HT1080 (cell line): ENCODE data around the gene DPP6. TPM values are rescaled to one million over a fixed set of nuclear protein-coding genes. Genes with fewer than 3 reads are reported as not detected.
"Not testable (repeated sequence)": the region's sequence is repeated elsewhere in the genome, so short reads cannot be mapped to it uniquely, and the experiment has no call there.

Experiments used
- DNase-seq: peaks from one replicate; pipeline ENCODE4 v3.0.0-alpha.2; 2015; ENCODE audit warnings: low read depth
- total RNA-seq: library from RNA; depleted of rRNA; stranded (reverse); fragments of >200 nt; shearing (Covaris generic); gene quantifications from 2 replicates; pipeline ENCODE4 v1.2.3, GENCODE V29; 2014

Gene DPP6
- total RNA-seq, 1 experiment from 2014 or later = not detected

DNA sequence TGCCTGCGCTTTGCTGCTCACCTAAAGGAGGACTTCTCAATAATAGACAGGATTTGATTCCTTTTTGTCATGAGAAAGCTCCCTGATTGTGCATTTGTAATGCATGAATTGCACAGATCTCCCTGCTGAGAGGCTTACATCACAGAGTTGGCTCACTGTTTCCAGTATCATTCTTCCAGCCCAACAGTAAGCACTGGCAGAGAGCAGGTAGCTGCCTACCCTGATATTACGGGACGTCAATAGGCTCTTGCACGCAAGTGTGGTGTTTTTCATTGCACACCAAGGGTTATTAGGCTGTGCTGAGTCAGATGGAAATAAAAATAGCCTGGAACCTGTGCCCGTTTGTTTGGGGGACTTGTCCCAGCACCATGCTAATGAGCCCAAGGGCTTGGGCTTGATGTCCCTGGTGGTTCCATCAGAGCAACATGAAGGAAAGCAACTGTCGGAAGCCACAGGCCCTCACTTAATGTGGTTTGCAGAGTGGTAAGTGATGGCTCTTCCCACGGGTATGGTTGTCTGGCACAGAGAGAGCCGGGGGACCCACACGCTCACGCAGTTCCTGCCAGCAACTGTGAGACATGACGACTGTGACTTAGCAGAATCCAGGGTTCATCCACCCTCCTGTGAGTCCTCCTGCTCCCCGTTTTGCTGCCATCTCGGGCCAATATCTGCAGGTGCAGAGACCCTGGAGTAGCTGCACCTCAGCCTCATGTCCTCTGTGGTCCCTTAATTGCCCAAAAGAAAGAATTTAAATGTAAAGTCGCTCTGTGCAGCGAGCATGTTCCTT lies 20.4 kb downstream of the DPP6 start:
- not testable (repeated sequence) for DNase-seq

DNA sequence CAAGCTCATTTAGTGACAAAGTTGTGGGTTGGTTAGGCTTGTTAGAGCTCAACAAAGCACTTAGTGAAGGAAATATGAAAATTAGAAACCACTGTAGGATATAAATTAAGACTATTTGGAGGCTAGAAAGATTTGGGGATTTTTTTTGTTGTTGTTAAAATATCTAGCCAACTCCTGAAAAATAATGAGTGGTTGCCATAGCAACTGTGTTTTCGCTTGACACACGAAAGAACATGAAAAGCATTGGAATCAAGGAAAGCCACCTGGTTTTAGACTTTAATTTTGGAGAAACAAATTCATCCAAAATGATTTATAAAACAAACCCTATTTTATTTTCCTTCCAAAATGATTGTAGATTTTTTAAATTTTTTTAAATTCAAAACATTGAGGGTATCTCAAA lies 26.3 kb downstream of the DPP6 start:
- not testable (repeated sequence) for DNase-seq

DNA sequence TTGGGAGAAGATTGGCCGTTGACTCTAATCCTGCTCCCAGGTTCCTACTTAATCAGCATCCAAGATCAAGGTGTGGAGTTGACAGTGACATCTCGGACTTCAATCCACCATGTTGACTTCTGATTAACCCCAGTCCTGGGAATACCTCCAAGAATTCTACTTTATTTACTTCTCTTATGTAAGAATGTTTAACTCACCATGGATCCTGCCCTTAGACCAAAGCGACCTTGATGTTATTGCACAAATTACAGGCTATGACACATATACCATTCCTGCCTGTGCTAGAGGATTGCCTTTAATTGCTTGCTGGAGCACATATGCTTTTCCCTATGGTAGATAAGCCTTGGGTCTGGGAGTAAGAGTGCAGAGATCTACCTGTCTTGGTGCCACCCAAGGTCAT lies 28.1 kb downstream of the DPP6 start:
- not testable (repeated sequence) for DNase-seq

DNA sequence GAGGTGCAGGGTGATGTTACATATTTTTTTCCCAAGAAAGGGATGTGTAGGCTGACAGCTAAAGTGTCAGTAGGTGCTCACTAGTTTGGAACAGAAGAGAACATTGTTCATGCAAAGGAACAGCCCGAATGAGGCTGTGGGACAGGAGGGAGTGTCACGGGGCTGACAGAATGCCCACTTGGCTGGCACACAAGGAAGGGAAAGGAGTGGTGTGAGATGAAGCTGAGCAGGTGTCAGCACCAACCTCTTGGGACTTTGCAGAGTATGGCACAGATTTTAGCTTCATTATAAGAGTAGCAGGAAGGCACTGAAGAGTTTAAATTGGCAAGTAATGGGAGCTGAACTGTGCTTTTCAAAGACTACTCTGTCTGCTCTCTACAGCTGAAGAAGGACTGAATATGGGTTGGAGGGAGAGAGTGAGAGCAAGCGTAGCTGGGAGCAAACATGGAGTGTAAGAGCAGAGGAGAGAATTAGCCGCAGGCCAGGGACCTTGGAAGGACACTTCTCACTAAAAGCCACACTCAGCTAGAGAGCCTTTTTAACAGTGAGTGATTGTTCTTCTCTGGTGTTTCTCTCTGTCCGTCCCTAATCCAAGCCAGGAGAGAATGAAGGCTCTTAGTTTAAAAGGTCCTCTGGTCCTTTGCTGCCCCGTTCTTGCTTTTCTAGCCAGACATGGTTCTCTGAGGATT lies 35.0 kb downstream of the DPP6 start:
- not testable (repeated sequence) for DNase-seq

DNA sequence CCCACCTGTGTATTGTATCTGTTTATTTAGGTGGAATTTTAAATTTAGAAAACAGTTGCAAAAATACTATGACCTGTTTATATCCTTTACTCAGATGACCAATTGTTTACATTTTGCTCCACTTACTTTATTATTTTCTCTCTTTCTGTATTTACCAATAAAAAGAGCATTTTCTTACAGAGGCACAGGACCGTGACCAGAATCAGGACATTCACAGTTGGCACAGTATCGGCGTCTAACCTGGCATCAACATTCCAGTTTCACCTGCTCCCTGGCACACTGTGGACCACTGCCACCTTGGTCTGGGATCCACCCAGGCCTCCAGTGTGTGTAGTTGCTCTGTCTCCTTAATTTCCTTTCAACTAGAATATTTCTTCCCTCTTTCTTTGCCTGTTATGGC lies 39.9 kb downstream of the DPP6 start:
- DNase-seq = not testable (repeated sequence)

DNA sequence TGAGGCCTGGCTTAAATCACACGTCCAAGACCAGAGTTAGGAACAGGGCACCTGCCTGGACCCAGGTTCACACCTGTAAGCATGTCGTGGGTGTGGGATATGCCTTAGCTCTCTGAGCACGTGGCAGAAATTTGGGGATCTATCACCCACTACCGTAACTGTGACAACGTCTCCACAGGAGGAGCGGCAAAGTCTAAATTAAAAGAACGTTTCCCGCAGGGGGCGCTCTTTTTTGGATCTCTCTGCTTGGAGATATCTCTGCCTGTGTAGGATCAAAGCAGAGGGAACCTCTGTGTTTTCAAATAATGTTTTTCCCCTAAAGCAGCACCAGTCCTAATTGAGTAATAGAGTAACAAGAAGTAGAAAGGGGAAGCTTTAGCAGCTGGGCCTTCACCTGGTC lies 43.0 kb downstream of the DPP6 start:
- DNase-seq = not testable (repeated sequence)

DNA sequence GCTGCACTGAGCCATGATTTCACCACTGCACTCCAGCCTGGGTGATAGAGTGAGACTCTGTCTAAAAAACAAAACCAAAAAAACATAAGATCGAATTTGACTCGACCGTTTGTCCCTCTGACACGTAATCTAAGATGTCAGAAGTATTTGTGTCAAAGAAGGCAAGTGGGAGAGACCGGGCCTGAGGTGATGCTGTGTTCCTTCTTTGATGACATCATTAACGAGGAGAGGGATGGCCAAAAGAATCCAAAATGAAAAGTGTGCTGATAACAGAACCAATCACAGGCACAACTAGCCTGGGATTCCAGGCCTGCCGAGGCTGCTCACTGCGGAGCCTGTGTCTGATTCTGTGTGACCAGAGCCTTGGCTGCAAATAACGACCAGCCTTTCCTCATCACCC lies 52.9 kb downstream of the DPP6 start:
- DNase-seq = not testable (repeated sequence)

DNA sequence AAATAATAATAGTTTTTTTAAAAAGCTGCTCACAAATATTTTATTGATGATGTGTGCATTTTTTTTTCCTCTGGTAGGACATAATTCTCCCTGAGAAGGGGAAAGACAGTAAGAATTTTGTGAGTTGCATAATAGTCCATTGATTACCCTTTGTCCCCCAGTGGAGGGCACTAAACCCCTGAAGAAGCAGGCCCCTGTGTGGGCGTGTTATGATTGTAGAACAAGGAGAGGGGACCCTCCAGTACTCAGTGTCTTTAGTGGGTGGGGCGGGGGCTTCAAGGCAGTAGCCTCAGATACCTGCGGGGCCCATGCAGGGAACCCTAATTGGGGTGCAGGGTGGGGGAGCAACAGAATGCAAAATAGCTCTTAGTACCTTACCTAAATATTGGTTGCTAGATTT lies 57.4 kb downstream of the DPP6 start:
- DNase-seq = not testable (repeated sequence)

DNA sequence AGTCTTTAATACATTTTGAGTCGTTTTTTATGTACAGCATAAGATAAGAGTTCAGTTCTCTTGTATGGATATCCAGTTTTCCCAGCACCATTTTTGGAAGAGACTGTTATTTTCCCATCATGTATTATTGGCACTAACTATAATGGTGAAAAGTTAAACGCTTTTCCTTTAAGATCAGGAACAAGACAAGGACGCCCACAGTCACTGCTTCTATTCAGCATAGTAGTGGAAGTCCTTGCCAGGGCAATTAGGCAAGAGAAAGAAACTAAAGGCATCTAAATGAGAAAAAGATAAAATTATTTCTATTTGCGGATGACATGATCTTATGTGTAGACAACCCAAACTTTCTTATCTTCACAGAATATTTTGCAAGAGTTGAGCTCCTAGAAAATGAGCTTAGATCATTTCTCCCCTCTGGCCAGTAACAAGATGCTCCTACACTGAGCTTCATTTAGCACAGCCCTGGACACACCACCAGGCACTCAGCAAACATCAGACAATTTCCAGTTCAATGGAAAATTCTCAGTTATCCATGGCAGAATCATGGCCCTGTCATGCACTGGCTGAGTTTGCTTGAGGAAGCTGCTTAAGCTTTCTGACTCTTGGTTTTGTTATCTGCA lies 61.6 kb downstream of the DPP6 start:
- DNase-seq = not testable (repeated sequence)

DNA sequence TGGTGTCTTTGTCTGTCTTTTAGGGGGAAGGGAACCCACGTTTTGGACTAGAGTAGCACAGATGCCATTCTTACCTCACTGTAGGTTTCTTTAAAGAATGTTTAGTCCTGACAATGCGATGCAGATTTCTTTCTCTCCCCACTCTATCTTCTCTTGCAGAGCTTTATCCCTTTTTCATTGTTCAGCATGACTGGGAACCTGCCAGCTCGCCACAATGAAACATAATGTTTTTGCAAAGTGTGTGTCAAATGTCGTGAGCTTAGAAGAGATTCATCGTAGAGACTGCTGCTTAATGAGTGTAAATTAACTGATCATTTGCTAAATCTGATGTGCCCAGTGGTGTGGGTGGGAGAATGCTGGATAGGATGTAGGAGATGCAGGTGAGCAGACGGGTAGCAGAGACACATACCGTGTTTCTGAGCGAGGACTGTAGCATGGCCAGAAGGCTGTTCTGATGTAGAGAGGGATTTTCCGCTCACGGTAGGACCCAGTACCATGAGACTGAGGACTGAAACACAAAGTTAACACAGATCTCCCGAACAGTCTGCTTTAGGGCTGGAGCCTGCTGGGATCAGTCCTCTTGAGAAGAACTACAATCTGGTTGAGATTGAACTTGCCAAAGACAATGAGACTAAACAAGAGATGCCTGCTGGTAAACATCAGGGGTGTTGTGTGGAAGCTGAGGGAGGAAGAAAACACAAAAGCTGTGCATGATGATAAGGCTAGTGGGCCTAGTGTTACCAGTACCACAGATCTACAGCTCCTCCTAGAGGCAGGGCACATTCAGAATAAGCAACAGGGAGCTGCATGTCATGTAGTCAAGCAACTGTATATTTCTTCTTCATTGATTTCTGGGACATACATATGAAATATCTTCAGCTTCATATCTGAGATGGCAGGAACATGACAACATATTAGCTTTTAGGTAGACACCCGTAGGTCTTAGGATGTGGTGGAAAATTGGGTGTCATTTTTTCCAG lies 65.5 kb downstream of the DPP6 start:
- not testable (repeated sequence) for DNase-seq

DNA sequence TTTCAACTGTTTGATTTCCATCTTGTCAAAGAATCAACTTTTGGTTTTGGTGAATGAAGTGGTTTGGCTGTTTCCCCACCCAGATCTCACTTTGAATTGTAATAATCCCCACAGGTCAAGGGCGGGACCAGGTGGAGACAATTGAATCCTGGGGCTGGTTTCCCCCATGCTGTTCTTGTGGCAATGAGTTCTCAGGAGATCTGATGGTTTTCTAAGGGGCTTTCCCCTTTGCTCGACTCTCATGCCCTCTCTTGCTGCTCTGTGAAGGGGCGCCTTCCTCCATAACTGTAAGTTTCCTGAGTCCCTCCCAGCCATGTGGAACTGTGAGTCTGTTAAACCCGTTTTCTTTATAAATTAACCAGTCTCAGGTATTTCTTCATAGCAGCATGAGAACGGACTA lies 68.6 kb downstream of the DPP6 start:
- not testable (repeated sequence) for DNase-seq

DNA sequence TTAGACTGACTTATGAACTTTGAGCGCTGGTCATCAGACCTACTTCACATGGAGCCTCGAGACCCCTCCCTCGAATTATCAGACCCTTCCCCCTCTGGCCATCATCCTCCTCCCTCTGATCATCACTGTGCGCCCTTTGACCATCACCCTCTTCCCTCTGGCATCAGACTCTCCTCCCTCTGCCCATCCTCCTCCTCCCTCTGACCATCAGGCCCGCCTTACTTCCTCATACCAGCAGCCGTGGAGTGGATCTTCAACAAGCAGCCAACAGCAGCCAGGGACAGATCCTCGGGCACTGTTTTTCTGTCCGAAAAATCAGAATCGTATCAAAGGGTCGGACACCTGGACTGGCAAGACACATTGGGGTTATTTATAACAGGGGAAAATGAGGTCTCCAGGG lies 70.5 kb downstream of the DPP6 start:
- not testable (repeated sequence) for DNase-seq

DNA sequence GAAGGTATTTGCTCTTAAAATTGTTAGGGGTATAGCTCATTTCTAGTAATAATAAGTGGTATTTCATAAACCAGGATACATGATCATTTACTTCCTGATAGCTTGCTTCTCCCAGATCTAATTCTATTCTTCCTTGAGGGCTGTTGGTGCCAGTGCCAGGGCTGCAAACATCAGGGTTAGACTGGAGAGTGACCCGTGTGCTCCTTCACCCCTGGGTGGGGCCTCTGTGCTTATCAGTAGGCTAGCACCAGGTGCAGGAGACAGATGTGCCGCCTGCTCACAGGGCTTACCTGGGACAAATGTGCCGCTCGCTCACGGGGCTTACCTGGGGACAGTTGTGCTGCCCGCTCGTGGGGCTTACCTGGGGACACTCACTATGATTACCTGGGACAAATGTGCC lies 71.2 kb downstream of the DPP6 start:
- not testable (repeated sequence) for DNase-seq

DNA sequence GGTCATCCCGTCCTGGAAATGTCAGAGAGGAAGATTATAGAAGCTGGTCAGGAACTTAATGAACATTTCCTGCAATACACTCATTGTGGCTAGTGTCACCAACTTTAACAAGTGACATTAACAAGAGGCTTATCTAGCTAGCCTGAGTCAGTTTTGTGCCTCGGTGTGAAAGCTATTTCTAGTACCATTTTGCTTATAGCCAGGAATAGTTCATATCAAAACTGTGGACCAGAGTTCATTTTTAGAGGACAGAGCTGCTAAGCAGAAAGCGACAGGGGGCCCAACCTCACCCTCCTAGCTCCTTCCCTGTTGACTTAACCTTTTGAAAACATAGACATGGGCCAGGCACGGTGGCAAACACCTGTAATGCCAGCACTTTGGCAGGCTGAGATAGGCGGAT lies 76.9 kb downstream of the DPP6 start:
- DNase-seq = not testable (repeated sequence)

DNA sequence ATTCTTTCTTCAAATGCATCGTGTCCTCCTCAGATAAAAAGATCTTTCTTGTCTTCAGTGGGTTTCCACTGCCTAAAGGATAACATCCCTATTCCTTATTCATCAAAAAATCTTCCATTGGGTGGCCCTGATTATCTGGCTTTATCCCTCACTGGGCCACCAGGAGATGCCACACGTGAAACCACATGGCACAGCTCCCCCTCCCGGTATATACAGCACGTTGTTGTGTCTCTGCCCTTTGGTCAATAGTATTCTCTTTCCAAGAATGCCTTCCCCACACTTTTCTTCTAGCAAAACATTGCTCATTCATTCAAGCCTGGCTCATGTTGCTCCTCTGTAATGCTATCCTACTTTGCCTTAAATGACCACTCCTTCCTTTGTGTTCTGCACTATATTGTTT lies 80.4 kb downstream of the DPP6 start:
- DNase-seq = not testable (repeated sequence)

DNA sequence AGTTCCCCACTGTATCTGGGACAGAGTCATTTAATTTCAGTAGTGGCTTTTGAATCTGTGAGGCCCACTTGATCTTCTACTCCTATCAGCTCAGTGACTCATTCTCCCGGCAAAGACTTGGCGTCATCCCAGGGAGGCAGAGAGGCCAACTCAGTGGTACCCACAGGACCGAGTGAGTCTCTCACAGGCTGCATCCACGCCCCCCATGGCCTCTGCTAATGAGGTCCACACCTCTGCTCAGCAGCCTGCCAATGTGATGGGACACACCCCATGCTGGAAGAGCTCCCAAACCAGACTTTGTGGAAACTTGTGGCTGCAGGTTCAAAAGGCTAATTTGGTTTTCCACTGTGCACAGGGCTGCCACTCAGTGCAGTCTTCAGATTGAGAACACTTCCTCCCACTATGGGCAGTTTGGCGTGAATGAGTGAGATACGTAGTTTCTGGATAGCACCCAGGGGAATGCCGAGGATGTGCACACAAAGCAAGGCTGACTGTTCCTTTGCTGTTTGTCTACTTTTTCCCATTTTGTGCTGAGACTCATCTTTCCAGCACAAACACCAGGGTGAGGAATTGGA lies 81.6 kb downstream of the DPP6 start:
- not testable (repeated sequence) for DNase-seq

DNA sequence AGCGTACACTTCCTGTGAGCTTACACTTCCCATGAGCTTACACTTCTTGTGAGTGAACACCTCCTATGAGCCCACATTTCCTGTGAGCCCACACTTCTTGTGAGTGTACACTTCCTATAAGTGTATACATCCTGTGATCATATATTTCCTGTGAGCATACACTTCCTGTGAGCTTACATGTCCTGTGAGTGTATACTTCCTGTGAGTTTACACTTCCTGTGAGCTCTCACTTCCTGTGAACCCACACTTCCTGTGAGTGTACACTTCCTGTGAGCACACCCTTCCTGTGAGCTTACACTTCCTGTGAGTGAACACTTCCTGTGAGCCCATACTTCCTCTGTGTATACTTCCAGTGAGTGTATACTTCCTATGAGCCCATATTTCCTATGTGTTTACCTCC lies 82.5 kb downstream of the DPP6 start:
- DNase-seq = not testable (repeated sequence)

DNA sequence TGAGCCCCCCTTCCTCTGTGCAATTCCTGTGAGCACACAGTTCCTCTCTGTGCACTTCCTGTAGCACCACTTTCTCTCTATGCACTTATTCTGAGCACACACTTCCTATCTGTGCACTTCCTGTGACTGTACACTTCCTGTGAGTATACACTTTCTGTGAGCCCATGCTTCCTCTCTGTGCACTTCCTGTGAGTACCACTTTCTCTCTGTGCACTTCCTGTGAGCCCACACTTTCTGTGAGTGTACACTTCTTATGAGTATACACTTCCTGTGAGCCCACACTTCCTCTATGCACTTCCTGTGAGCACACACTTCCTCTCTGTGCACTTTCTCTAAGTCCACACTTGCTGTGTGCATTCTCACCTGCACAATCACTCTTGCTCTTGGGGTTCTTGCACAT lies 83.4 kb downstream of the DPP6 start:
- not testable (repeated sequence) for DNase-seq

DNA sequence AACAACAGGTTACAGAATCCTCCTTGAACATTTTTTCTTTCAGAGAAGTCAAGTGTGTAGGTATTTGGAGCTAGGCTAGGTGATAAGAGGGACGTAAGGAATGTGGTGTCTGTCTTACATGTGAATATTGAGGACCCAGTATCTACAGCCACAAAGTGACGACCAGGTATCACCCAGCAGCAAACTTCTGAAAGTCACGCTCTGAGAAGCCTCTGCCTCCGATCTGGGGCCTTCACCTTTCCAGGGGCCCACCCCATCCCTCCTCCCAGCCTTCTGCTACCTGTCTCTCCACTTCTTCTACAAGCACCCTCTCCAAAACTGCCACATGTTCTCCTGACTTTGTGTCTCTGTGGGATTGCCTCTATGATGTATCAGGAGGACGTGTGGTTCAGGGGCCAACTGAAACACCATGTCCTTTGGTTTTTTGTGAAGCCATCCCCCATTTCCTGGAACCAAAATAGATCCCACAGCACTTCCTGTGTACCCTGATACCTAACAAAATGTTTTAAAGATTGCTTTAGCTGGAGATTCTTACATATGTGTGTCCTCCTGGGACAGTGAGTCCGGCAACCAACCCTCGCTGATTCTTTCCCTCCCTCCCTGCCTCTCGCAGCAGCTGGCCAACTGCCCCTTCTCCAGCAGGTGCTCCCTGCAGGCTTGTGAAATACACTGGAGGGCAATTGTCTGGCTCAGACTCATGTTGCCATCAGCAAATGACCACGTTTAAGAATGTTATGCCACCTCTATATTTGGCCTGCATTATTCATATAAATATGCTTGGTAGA lies 93.9 kb downstream of the DPP6 start:
- DNase-seq = not testable (repeated sequence)

DNA sequence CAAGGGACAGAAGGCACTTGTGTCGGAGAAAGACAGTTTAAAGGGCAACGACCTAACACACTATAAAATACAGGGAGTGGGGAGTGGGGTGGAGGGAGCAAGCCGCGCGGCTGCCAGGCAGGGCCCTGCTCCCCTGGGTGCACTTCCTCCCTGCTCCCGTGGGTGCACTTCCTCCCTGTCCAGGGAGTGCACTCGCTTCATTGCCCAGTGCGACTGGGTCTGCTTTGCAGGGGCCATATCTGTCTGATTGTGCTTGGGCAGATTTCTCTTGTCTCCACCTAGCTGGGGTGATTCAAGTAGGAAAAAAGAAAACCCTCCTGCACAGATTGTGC lies 94.5 kb downstream of the DPP6 start:
- DNase-seq = not testable (repeated sequence)
